Spleen (tissue), 11 donors: Measurements from ENCODE around the gene CEP112. TPM values are rescaled to one million over a fixed set of nuclear protein-coding genes. Genes with fewer than 3 reads are reported as not detected.

ENCODE experiments used
- DNase-seq: peaks from one replicate; pipeline ENCODE4 v3.0.0-alpha.2; 2020
- H3K27ac ChIP-seq, 8 donors: fragments of 200-600 bp; sonication (generic) in 7 of 8; 1 replicate in 4 of 8; 2 replicates in 4 of 8; pipeline versions ENCODE4 v1.5.0 to v1.8.0; 2016 to 2021; ENCODE audit warnings: inconsistent platforms in 4 of 8, mild to moderate bottlenecking in 4 of 8, moderate library complexity in 1 of 8
- H3K27me3 ChIP-seq, 7 donors: fragments of 200-600 bp; sonication (generic) in 6 of 7; replicated peaks in 1 of 7; 1 replicate in 4 of 7; 2 replicates in 3 of 7; pipeline versions ENCODE4 v1.5.0 to v1.8.0; 2016 to 2021; ENCODE audit warnings: inconsistent platforms in 3 of 7, mild to moderate bottlenecking in 1 of 7
- H3K36me3 ChIP-seq, 6 donors: fragments of 200-600 bp; sonication (generic) in 5 of 6; 1 replicate in 4 of 6; 2 replicates in 2 of 6; pipeline versions ENCODE4 v1.5.0 to v1.8.0; 2016 to 2021; ENCODE audit warnings: inconsistent platforms in 2 of 6
- H3K4me1 ChIP-seq, 6 donors: fragments of 200-600 bp; sonication (generic) in 5 of 6; 1 replicate in 3 of 6; 2 replicates in 3 of 6; pipeline versions ENCODE4 v1.5.0 to v1.8.0; 2016 to 2021; ENCODE audit warnings: inconsistent platforms in 3 of 6
- H3K4me3 ChIP-seq, 8 donors: fragments of 200-600 bp; sonication (generic) in 7 of 8; 1 replicate in 4 of 8; 2 replicates in 4 of 8; pipeline versions ENCODE4 v1.5.0 to v1.8.0; 2016 to 2021; ENCODE audit warnings: inconsistent platforms in 4 of 8, mild to moderate bottlenecking in 4 of 8, moderate library complexity in 2 of 8
- H3K9me3 ChIP-seq, 8 donors: fragments of 200-600 bp; sonication (generic) in 7 of 8; 1 replicate in 4 of 8; 2 replicates in 4 of 8; pipeline versions ENCODE4 v1.5.0 to v1.8.0; 2016 to 2021; ENCODE audit warnings: inconsistent platforms in 4 of 8
- CTCF ChIP-seq, 11 experiments: fragments of 200-600 bp in 7 of 11; fragments of 450-650 bp in 4 of 11; sonication (generic) in 4 of 11; IDR thresholded peaks in 8 of 11; conservative IDR thresholded peaks in 3 of 11; 1 replicate in 7 of 11; 2 replicates in 4 of 11; pipeline versions ENCODE4 v1.4.0 to v1.8.0; 2016 to 2021; ENCODE audit warnings: antibody characterized with exemption in 11 of 11, inconsistent platforms in 4 of 11, mild to moderate bottlenecking in 1 of 11
- POLR2A ChIP-seq, 3 donors: fragments of 450-650 bp; IDR thresholded peaks; one replicate each; pipeline ENCODE4 v1.5.1; 2017; ENCODE audit warnings: antibody characterized with exemption in 3 of 3, mild to moderate bottlenecking in 1 of 3
- POLR2AphosphoS5 ChIP-seq, 3 donors: sonication (generic); formaldehyde crosslinking; IDR thresholded peaks; one replicate each; pipeline ENCODE4 v1.5.1; 2017; ENCODE audit warnings: antibody characterized with exemption in 3 of 3
- WGBS, 5 donors: extraction: QIAGEN DNeasy Blood & Tissue Kit in 3 of 5; methylation state at CpG; one replicate each; pipeline versions ENCODE4 v1.1.5 to v1.1.7; 2013 to 2018; 5-methylcytosine and 5-hydroxymethylcytosine counted together
- intact Hi-C: fragments of 100-400 bp; cut with DNase I; formaldehyde crosslinking; loops from one replicate; pipeline ENCODE4 v1.15.0; 2023; ENCODE audit warnings: low total_unique reads
- polyA plus RNA-seq, 3 donors: library from polyadenylated mRNA; stranded (reverse); fragments of 200-250 nt; gene quantifications; one replicate each; pipeline ENCODE4 v1.2.1, GENCODE V29; 2013
- total RNA-seq, 7 donors: library from RNA; depleted of rRNA in 3 of 7; stranded (reverse); fragments of >200 nt in 3 of 7; fragmentation: NEBNext Ultra II Directional in 4 of 7; extraction: Animal tissue kit (Norgen Biotek cat#: 25700) in 4 of 7; gene quantifications; one replicate each; pipeline versions ENCODE4 v1.1.0 to v1.2.1, GENCODE V29; 2016 to 2021
- donor health status: healthy with polysubstance abuse.
- donor health status: DM: no; HTN: no; CAD: no; lungs with moderate emphysema.
- donor health status: DM: no; HTN: no; CAD: no.
- donor health status: Bipolar disorder and iron deficiency.
- donor health status: healthy.
- donor health status: DM: no; HTN: no; CAD: no.
- donor health status: DM: yes; HTN: yes; CAD: no.

CEP112 gene
- total and polyA plus RNA-seq, 10 donors: 3.1 to 31.0 (median 16.8) TPM

- Histone ChIP-seq H3K4me1 (no peaks in the 10 kb centered on the region), H3K27me3 (no peaks in the 10 kb centered on the region), H3K9me3 (no peaks in the 10 kb centered on the region), H3K36me3 (no peaks in the 10 kb centered on the region), H3K27ac (peak overlapping the region in 1 of 8 donors; percentile 3), H3K4me3 (no peak overlapping the region)
- no peak for DNase-seq
- TF ChIP-seq POLR2AphosphoS5 (IDR thresholded peaks at IDR 0.05): no peak
- no peak for TF ChIP-seq POLR2A (IDR thresholded peaks at IDR 0.05)
- TF ChIP-seq CTCF (IDR thresholded peaks at IDR 0.05 in 8 of 11, conservative IDR thresholded peaks at IDR 0.05 in 3 of 11): no peak
- intact Hi-C loops: no loop called here
- 90 to 98% (median 96%) methylated on average over 1 of the region's 1 CpG for WGBS, 5 donors
Observed at GRCh38 chr17:65820306-65820705, 371.6 kb downstream of the CEP112 start.

GRCh38 chr17:65819810-65820209 lies 372.1 kb downstream of the CEP112 start:
- no peak overlapping the region for H3K4me3 ChIP-seq
- intact Hi-C loops: no loop called here
- no peak for TF ChIP-seq CTCF (IDR thresholded peaks at IDR 0.05 in 8 of 11, conservative IDR thresholded peaks at IDR 0.05 in 3 of 11)
- TF ChIP-seq POLR2AphosphoS5 (IDR thresholded peaks at IDR 0.05): no peak
- no peak for TF ChIP-seq POLR2A (IDR thresholded peaks at IDR 0.05)
- H3K27ac ChIP-seq: peak overlapping the region in 1 of 8 donors; percentile 3
- H3K27me3 ChIP-seq: no peaks in the 10 kb centered on the region
- no peaks in the 10 kb centered on the region for H3K9me3 ChIP-seq
- WGBS, 5 donors: 36 to 54% (median 44%) methylated on average over 3 of the region's 3 CpGs
- no peaks in the 10 kb centered on the region for H3K36me3 ChIP-seq
- no peak for DNase-seq
- H3K4me1 ChIP-seq: no peaks in the 10 kb centered on the region

GRCh38 chr17:65817951-65818350 lies 374.0 kb downstream of the CEP112 start:
- TF ChIP-seq POLR2A (IDR thresholded peaks at IDR 0.05) (no peak), CTCF (IDR thresholded peaks at IDR 0.05 in 8 of 11, conservative IDR thresholded peaks at IDR 0.05 in 3 of 11) (no peak), POLR2AphosphoS5 (IDR thresholded peaks at IDR 0.05) (no peak)
- WGBS, 5 donors: 87 to 97% (median 90%) methylated on average over 4 of the region's 4 CpGs
- no peaks in the 10 kb centered on the region for H3K4me1 ChIP-seq
- H3K27ac ChIP-seq: no peak overlapping the region
- no peaks in the 10 kb centered on the region for H3K27me3 ChIP-seq
- H3K4me3 ChIP-seq: no peak overlapping the region
- no peaks in the 10 kb centered on the region for H3K36me3 ChIP-seq
- H3K9me3 ChIP-seq: no peaks in the 10 kb centered on the region
- DNase-seq: no peak
- intact Hi-C loops: no loop called here

GRCh38 chr17:65814418-65814817 lies 377.5 kb downstream of the CEP112 start:
- Histone ChIP-seq H3K4me1 (no peaks in the 10 kb centered on the region), H3K4me3 (no peak overlapping the region), H3K36me3 (no peaks in the 10 kb centered on the region), H3K27me3 (no peaks in the 10 kb centered on the region), H3K27ac (no peak overlapping the region), H3K9me3 (peaks cover 0 to 2% (median 0%) of the 10 kb centered on the region in 8 donors)
- intact Hi-C loops: no loop called here
- 70 to 89% (median 82%) methylated on average over 1 of the region's 1 CpG for WGBS, 5 donors
- TF ChIP-seq POLR2A (IDR thresholded peaks at IDR 0.05) (no peak), POLR2AphosphoS5 (IDR thresholded peaks at IDR 0.05) (no peak), CTCF (IDR thresholded peaks at IDR 0.05 in 8 of 11, conservative IDR thresholded peaks at IDR 0.05 in 3 of 11) (no peak)
- DNase-seq: no peak
